NCI-H774 (cell line): Measurements from ENCODE around the gene SARNP.

Source experiments
- DNase-seq: peaks from one replicate; lab custom pipeline; 2025; lab: John Stamatoyannopoulos, UW

Gene SARNP

DNA sequence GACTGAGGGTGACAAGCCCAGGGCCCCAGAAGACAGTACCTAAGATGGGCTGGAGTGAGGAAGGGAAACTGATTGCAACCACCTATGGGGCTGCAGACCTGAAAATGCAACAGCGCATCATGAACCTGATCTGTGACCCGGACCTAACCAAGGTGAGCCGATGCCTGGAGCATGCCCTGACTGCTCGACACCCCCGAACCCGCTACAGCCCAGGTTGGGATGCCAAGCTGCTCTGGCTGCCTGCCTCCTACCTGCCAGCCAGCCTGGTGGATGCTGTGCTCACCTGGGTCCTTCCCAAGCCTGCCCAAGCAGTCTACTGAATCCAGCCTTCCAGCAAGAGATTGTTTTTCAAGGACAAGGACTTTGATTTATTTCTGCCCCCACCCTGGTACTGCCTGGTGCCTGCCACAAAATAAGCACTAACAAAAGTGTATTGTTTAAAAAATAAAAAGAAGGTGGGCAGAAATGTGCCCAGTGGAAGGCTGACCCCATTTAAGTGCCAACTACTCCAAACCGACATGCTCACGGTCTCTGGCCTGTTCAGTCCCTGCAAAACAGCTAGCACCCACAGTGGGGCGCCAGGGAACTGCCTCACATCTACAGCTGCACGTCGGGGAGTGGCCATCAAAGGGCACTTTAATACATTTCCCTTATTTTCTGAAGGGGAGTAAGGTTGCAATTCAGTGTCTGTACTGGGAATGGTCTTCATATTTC is 93.1 kb downstream of the SARNP start:
- peak; percentile 27 for DNase-seq

- DNase-seq: no peak
These were observed 93.9 kb downstream of the SARNP start for GRCh38 chr12:55723516-55724225.

DNA sequence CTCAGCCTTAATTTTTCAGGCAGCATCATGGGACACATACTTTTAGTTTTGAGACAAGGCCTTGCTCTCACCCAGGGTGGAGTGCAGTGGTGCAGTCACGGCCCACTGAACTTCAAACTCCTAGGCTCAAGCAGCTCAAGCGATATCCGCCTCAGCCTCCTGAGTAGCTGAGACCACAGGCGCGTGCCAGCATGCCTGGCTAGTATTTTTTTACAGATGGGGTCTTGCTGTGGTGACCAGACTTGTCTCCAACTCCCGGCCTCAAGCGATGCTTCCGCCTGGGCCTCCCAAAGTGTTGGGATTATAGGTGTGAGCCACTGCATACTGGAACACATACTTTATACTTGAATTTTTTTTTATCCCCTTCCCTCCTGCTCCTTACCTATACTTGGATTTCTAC is 94.6 kb downstream of the SARNP start:
- DNase-seq: no peak

- no peak for DNase-seq
These were observed 95.8 kb downstream of the SARNP start for GRCh38 chr12:55721601-55722213.

DNA sequence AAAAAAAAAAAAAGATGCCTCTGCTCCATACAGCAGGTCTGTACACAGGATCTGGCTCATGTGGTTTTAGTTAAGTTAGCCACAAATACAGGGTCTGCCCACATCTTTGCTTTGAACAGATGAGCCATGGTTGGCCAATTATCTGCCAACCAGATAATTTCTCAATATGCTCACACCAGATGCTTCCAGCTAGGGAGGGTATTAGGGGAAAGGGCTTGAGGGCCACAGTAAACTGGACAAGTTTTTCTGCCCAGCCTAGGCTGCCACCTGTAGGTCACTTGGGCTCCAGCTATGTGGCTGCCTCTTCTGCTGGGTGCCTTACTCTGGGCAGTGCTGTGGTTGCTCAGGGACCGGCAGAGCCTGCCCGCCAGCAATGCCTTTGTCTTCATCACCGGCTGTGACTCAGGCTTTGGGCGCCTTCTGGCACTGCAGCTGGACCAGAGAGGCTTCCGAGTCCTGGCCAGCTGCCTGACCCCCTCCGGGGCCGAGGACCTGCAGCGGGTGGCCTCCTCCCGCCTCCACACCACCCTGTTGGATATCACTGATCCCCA is 96.6 kb downstream of the SARNP start:
- DNase-seq: no peak

DNA sequence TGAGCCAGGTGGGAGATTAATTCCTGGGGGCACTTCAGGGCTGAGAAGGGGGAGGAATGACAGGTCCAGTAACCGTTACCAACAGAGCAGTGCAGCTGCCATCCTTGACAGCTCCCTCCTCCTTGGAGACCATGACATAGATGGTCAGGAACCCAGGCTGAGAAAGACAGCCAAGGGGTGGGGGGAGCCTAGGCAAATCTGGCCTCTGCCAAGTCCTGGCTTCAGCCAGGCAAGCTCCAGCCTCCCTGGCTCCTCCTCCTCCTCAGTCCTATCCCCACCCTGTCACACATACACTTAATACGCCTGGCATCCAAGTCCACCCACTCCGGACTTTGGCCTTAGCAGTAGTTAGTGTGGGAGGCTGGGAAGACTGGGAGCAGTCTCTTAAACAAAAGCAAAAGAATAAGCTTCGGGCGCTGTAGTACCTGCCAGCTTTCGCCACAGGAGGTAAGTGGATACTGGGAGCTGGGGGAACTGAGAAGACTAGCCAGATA is 97.4 kb downstream of the SARNP start, which contains the start of gene RDH5:
RDH5 (plus strand) TSS at position 323 of the 494 bp plus-strand sequence. CDS start 792 bp downstream, outside the sequence.
- no peak for DNase-seq

DNA sequence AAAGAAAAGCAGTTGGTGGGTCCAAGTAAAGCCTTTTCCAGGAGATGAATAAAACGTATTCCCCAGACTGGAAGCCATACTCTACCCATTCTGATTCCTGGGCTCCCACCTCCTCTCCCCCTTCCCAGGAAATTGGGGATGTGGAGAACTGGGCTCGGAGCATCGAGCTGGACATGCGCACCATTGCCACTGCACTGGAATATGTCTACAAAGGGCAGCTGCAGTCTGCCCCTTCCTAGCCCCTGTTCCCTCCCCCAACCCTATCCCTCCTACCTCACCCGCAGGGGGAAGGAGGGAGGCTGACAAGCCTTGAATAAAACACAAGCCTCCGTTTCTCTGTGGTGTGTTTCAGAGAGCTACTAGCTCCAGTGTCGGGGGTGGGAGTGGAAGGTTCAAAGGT is 98.2 kb downstream of the SARNP start:
- no peak for DNase-seq

DNA sequence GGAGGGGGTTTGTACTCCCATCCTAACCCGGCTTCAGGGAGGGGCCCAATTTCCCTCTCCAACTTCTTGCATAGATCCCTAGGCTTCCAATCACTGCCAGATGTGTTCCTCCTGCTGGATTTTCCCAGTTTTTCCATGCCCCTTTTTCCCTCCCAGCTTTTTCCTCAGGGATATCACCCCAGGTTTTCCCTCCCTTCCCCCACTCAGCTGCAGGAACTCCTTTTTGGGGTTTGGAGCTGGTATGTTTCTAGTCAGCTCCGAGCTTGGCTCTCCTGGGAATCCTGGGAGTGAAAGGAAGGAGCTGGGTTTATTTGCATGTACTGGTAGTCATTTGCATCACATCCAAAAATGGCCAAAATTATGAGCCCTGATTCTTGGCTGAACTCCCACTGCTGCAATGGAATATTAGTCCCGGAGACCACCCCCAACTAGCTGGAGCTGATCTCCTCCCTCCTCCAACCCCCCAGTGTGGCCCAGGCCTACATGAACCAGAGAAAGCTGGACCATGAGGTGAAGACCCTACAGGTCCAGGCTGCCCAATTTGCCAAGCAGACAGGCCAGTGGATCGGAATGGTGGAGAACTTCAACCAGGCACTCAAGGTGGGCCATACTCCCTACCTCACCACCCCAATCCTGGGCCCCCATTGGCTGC is 98.8 kb downstream of the SARNP start:
- no peak for DNase-seq

GRCh38 chr12:55718015-55718414 is 99.5 kb downstream of the SARNP start:
- no peak for DNase-seq

DNA sequence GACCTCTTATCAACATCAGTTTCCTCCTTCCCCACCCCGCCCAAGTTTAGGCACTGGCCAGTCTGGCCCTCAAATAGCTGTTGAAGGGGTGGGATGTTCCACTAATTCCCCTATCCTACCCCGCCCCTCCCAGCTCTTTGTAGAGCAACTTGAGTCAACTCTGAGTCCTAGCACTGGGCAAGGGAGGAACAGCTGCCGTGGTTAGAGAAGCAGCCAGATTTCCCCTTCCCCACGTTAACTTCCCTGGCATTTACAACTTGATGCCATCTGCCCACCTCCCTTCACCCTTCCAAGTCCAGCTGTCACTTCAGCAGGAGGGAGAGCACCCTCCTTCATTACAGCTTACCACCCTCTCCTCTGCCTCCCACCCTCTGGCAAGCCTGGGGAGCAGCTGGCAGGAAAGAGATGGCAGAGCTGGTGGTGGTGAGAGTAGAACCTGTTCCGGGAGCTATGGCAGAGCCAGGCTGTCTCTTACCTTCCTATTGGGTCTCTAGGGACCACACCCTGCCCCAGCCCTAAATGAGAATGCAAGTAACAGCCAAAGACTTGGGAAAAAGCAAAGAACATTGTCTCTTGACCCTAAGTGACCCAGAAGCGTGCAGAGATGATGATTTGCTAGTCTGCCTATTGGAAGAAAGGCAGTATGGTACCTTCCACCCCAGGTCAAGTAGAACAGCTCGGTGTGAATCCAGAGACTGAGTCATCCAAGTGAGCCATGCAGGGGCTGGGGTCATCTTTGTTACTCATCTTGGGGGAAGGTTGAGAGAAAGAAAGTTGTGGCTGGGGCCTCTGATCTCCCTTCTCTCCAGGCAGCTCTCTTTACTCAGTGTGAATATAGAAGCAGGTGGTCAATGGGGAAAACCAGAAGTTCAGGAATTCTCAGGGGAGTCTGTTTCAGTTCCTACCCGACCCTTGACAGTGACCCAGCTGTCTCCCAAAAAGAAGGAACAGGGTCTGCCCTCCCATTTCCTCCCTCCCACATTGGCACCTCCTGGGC is 100.2 kb downstream of the SARNP start:
- DNase-seq: no peak

DNA sequence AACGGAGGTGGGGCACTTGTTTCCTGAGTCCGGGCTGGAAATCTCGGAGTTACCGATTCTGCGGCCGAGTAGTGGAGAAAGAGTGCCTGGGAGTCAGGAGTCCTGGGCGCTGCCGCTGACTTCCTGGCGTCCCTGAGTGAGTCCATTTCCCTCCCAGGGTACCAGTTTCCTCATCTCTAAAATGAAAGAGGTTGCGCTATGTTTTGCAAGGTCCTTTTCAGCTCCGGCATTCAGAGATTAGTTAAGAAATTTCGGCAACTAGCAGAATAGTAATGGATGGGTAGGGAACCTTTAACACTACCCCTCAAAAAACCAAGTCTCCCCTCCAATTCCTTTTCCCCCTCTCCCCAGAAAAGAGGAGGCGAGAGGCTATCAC is 101.0 kb downstream of the SARNP start:
- no peak for DNase-seq

- DNase-seq: peak; percentile 93
These were observed 101.5 kb downstream of the SARNP start, which contains the start of gene BLOC1S1 for GRCh38 chr12:55715833-55716581. Gene BLOC1S1, plus strand, starts transcription at chr12:55716046. Its CDS starts 6 bp downstream, at chr12:55716052.

DNA sequence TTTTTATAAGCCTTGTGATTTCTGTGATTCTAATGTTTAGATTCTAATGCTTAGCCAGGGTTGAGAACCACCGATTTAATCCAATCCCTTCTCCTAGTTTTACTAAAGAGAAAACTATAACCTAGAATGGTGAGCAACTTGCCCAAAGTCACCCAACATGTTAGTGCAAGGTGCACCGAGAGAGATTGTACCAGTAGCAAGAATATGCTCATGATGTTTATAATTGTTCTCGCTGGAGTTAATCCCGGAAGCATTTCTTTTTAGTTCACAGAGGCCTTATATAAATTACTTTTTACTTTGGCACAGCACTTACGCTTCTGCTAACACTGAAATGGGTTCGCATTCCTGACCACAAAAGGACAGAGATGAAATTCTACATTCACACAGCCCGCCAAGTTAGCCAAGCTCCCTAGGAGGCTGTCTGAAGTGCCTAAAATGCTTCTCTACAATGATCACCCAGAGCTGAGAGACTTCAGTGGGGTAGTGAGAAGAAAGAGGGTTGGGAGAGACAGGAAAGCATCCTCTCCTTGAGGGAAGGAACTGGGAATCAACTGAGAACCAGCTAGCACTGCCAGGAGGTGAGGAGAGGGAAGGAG is 102.3 kb downstream of the SARNP start:
- DNase-seq: no peak

DNA sequence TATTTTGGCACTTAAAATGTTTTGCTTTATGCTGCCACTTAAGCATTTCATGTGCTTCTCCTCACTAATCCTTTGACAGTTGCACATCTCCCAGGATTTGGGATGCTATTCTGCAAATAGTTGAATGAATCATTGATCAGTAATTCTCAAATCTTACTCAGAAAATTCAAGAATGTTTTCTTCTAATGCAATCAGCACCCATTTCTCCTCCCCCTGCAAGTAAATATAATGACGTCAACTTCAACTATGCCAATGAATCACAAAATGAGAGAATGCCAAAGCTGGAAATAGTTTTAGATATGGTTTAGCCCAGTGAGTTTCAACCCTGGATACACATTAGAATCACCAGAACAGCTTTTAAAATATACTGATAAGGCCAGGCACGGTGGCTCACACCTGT is 103.8 kb downstream of the SARNP start:
- DNase-seq: no peak

DNA sequence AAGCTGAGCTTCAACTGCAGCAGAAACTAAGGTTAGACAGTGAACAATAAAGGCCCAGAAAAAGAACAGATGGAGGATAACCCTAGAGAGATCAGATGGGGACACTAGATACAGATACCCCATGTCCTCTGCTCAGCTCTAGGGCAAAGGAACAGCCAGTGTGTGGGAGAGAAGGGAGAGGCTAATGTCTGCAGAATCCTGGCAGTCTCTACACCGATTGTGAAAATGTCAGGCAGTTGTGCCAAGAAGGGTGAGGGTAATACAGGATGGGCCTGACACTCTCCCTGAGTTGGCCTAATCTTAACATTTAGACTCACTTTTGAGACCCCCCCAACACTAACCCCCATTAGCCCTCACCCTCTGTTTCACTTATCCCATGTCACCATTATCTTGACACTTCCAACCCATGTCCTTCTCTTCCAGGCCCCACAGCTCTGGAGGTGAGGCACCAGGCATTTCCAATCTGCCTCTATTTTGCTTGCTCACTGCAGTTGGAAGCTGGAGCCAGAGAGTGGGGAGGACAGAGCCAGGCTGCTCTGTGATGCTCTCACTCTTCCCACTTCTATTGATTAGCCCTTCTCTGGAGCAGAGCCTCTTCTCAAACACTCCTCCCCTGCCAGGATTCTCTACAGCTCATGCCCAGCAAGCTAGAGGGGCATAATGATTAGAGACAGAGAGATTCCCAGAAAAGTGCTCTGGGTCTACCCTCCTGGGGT is 104.7 kb downstream of the SARNP start:
- no peak for DNase-seq

GRCh38 chr12:55711786-55712553 is 105.6 kb downstream of the SARNP start:
- no peak for DNase-seq

DNA sequence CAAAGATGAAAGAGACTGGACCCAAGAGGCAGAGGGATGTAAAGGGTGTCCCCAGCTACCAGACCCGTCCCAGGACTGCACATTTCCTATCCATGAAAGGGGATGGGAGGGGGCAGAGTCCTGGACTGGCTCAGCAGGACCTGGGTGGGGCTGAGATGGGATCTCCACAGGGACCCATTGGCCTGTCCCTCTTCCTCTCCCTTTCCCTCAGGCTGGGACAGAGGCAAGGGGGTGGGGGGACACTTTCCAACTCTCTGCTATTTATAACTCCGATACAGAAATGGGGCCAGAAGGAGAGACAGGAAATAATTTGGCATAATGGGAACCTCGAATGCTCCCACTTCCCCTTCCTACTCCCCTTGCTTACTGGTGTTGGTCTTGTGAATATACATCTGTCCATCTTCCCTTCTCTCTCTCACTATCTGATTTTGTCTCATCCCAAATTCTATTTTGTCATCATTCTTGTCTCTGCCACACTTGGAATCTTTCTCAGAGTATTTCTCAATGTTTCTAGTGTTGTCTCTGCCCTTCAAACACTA is 108.8 kb downstream of the SARNP start:
- no peak for DNase-seq
